OCI-LY3 (cell line): ENCODE results near the gene ARID3A.

Experiments
- EZH2phosphoT487 ChIP-seq: fragments of 200-600 bp; shearing (Covaris generic); IDR thresholded peaks from 2 replicates; pipeline ENCODE4 v1.6.1; 2018; ENCODE audit warnings: antibody characterized with exemption, mixed run types, low read depth
- TF ChIP-seq, protein P1 (sequence below): fragments of 200-600, 300-600 bp; sonication (generic); IDR thresholded peaks from 2 replicates; pipeline ENCODE4 v1.5.1; 2014; ENCODE audit warnings: antibody characterized with exemption, low read length, low read depth

DNA sequence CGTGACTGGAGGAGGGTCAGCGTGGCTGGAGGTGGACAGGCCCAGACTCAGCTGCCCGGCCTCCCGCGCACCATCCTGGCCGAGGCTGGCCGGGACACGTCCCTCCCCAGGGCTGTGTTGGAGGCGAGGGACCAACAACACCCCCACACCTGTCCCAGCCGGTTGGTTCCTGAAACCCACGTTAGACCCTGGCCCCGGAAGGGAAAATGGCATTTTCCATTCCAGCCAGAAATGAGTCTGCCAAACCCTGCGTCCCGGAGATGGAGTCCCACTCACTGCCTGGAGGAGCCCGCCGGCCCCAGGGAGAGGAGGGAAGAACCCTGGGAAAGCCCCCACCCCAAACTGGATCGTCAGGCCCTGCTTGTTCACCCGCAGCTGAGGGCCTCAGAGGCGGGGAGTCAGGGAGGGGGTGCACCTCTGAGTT lies 53.5 kb downstream of the ARID3A start:
- TF ChIP-seq, protein P1, sequence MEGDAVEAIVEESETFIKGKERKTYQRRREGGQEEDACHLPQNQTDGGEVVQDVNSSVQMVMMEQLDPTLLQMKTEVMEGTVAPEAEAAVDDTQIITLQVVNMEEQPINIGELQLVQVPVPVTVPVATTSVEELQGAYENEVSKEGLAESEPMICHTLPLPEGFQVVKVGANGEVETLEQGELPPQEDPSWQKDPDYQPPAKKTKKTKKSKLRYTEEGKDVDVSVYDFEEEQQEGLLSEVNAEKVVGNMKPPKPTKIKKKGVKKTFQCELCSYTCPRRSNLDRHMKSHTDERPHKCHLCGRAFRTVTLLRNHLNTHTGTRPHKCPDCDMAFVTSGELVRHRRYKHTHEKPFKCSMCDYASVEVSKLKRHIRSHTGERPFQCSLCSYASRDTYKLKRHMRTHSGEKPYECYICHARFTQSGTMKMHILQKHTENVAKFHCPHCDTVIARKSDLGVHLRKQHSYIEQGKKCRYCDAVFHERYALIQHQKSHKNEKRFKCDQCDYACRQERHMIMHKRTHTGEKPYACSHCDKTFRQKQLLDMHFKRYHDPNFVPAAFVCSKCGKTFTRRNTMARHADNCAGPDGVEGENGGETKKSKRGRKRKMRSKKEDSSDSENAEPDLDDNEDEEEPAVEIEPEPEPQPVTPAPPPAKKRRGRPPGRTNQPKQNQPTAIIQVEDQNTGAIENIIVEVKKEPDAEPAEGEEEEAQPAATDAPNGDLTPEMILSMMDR, result no peak
- TF ChIP-seq EZH2phosphoT487, result no peak
